ENCODE results near the gene SACS.
"Not testable (repeated sequence)": the region's sequence is repeated elsewhere in the genome, so short reads cannot be mapped to it uniquely, and the experiment has no call there.

GRCh38 chr13:23401156-23401555, 32.3 kb downstream of the SACS start:
- not testable (repeated sequence) for TF ChIP-seq CTCF (IDR thresholded peaks at IDR 0.05; ENCODE audit: low read length); EZH2 (IDR thresholded peaks at IDR 0.05; ENCODE audit: borderline replicate concordance, low read length)

All from OCI-LY1 (cell line).